LNCAP (cell line): ENCODE results near the gene UGT1A4.

ENCODE experiments used
- TF ChIP-seq, protein P1 (sequence below): fragments of 450-650 bp; IDR thresholded peaks from 2 replicates; pipeline ENCODE4 v1.5.1; 2017; ENCODE audit warnings: mild to moderate bottlenecking

Gene UGT1A4

DNA sequence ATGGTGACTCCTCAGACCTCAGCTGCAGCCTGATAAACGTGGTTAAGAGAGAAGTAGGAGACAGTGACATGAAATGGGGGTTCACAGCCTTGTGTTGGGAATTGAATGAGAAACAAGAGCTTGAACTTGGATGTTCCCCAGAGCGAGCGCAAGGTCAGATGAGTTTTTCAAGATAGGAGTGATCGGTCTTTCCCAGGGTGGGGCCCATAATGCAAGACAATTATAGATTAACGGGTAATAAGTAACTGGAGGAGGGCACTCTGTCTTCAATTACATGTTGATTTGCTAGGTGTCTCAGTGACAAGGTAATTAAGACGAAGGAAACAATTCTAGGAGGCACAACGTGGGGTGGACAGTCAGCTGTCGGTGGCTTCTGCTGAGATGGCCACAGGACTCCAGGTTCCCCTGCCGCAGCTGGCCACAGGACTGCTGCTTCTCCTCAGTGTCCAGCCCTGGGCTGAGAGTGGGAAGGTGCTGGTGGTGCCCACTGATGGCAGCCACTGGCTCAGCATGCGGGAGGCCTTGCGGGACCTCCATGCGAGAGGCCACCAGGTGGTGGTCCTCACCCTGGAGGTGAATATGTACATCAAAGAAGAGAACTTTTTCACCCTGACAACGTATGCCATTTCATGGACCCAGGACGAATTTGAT, 5.8 kb upstream of the UGT1A4 start, which contains the start of gene UGT1A5:
TSS of gene UGT1A5 (plus strand) at position 297 of the 651 bp plus-strand sequence. CDS start at position 382, 85 bp downstream.
- TF ChIP-seq, protein P1, sequence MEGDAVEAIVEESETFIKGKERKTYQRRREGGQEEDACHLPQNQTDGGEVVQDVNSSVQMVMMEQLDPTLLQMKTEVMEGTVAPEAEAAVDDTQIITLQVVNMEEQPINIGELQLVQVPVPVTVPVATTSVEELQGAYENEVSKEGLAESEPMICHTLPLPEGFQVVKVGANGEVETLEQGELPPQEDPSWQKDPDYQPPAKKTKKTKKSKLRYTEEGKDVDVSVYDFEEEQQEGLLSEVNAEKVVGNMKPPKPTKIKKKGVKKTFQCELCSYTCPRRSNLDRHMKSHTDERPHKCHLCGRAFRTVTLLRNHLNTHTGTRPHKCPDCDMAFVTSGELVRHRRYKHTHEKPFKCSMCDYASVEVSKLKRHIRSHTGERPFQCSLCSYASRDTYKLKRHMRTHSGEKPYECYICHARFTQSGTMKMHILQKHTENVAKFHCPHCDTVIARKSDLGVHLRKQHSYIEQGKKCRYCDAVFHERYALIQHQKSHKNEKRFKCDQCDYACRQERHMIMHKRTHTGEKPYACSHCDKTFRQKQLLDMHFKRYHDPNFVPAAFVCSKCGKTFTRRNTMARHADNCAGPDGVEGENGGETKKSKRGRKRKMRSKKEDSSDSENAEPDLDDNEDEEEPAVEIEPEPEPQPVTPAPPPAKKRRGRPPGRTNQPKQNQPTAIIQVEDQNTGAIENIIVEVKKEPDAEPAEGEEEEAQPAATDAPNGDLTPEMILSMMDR: no peak

DNA sequence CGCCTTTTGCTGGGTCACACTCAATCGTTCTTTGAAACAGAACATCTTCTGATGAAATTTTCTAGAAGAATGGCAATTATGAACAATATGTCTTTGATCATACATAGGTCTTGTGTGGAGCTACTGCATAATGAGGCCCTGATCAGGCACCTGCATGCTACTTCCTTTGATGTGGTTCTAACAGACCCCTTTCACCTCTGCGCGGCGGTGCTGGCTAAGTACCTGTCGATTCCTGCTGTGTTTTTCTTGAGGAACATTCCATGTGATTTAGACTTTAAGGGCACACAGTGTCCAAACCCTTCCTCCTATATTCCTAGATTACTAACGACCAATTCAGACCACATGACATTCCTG, 5.3 kb upstream of the UGT1A4 start:
- TF ChIP-seq, protein P1: no peak

DNA sequence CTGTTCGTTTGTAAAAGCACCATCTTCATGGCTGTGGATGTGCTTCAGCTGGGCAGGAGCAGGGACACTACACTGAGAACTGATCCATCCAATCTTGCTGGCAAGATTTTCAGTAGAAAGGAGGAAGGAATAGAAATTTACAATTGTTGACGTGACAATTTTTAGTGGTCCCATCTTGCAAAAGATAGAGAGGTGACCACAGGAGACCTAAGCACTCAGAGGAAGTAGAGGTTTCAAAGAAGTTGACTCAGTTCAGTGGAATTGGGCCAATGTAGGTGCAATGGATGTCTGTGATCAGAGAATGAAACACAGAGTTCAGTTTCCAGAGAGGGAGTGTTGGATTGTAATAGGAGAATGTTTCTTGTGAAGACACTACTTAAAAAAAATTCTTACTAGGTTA, 4.4 kb upstream of the UGT1A4 start:
- TF ChIP-seq, protein P1: no peak

DNA sequence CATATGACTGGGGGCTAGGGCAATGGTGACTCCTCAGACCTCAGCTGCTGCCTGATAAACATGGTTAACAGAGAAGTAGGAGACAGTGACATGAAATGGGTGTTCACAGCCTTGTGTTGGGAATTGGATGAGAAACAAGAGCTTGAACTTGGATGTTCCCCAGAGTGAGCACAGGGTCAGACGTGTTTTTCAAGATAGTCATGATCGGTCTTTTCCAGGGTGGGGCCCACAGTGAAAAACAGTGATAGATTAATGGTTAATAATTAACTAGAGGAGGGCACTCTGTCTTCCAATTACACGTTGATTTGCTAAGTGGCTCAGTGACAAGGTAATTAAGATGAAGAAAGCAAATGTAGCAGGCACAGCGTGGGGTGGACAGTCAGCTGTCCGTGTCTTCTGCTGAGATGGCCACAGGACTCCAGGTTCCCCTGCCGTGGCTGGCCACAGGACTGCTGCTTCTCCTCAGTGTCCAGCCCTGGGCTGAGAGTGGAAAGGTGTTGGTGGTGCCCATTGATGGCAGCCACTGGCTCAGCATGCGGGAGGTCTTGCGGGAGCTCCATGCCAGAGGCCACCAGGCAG, 10.3 kb downstream of the UGT1A4 start, which contains the start of gene UGT1A3:
TSS of gene UGT1A3 (plus strand) at position 320 of the 579 bp plus-strand sequence. CDS start at position 405, 85 bp downstream.
- TF ChIP-seq, protein P1: no peak

DNA sequence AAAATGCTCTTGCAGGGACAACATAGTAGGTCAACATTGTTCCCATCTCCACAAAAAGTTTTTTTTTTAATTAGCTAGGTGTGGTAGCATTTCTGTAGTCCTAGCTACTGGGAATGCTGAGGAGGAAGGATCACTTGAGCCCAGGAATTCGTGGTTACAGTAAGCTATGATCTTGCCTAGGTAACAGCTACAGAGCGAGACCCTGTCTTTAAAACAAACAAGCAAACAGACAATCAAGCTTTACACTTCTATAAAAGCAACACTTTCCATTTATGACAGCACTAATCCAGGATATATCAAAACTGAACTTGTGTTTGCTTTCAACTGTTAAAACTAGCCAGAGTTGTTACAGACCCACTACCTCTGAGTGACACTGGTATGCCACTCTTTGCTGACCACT, 22.3 kb downstream of the UGT1A4 start:
- TF ChIP-seq, protein P1: no peak

DNA sequence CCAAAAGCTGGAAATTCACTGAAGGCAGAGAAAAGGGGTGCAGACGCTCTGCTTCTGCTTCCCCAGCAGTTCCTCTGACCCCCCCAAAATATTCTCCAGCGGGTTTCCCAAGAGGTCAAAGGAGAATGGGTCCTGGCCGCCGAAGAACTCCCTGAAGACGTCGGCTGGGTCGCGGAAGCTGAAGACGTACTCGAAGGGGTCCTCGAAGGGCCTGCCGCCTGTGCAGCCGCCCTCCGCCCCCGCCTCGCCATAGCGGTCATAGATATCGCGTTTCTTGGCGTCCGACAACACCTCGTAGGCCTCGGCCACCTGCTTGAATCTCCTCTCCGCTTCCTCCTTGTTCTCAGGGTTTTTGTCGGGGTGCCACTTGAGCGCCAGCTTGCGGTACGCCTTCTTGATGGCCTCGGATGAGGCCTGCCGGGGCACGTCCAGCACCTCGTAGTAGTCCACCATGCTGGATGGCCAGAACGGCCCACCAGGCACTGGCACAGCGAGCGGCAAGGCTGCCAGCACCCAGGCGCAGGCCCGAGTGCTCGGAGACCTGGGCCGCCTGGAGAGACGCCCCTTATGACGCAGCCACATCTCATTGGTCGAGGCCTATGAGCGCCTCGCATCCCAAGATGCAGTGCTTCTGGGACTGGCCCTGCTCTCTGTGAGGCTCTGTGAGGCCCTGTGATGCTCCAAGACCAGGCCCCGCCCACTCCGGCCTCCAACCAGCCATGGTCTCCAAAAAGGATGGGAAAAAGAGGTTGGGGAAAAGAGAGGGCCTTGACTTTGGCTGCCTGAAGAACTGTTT, 25.1 kb downstream of the UGT1A4 start:
- TF ChIP-seq, protein P1: no peak

DNA sequence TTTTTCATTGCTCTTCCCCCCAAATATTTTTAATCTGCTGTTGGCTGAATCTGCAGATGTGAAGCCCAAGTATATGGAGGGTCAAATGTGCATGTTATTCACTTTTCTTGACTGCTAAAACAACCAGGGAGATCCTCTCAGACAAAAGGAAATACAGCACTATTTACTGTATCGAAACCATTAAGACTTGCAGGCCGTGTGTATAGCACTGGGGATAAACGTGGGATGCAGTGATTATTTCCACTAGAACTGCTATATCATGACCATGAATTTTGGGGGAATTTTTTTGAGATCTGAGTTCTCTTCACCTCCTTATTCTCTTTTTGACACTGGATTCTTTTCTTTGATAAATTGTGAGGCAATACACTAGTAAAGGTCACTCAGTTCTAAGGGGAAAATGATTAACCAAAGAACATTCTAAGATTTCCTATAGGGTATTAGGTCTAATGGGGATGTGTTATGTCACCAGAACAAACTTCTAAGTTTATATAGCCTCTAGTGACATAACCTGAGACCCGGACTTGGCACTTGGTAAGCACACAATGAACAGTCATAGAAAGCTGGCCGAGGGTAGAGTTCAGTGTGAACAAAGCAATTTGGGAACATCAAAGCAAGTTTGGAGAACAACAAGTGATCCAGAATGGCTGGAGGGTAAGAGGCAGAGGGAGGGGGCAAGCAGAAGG, 26.7 kb downstream of the UGT1A4 start:
- TF ChIP-seq, protein P1: no peak
